ENCODE data around the gene HERC2.
"Not testable (repeated sequence)": the region's sequence is repeated elsewhere in the genome, so short reads cannot be mapped to it uniquely, and the experiment has no call there.

- not testable (repeated sequence) for TF ChIP-seq CTCF (IDR thresholded peaks at IDR 0.05; ENCODE audit: control extremely low read depth in 1 of 3, insufficient read depth in 1 of 3, low read depth in 1 of 3, low read length in 3 of 3); GTF2F1 (IDR thresholded peaks at IDR 0.05; ENCODE audit: borderline replicate concordance, low read depth, low read length); TBP (IDR thresholded peaks at IDR 0.05; ENCODE audit: low read depth, low read length); JUND (IDR thresholded peaks at IDR 0.05; ENCODE audit: low read length); SIX5 (IDR thresholded peaks at IDR 0.05; ENCODE audit: low read depth, low read length); KDM1A (IDR thresholded peaks at IDR 0.05; ENCODE audit: borderline replicate concordance, low read length); POLR2A (IDR thresholded peaks at IDR 0.05; ENCODE audit: control extremely low read depth in 1 of 2, low read depth in 2 of 2, low read length in 2 of 2); SP2 (IDR thresholded peaks at IDR 0.05; ENCODE audit: low read length); TAF1 (IDR thresholded peaks at IDR 0.05; ENCODE audit: low read depth, low read length); SP1 (IDR thresholded peaks at IDR 0.05; ENCODE audit: low read depth, low read length); SIN3A (conservative IDR thresholded peaks at IDR 0.05 in 1 of 2, IDR thresholded peaks at IDR 0.05 in 1 of 2; ENCODE audit: low read depth in 1 of 2, low read length in 2 of 2); CREB1 (IDR thresholded peaks at IDR 0.05); POLR2AphosphoS5 (IDR thresholded peaks at IDR 0.05; ENCODE audit: low read depth, low read length)
Measured at GRCh38 chr15:28288830-28289693, 32.9 kb downstream of the HERC2 start.
